ENCODE data around the gene RAB3GAP2.
A peak's percentile ranks its signal among the peaks of the same experiment; 100 is the strongest.
"Not testable (repeated sequence)": the region's sequence is repeated elsewhere in the genome, so short reads cannot be mapped to it uniquely, and the experiment has no call there.

The RAB3GAP2 gene

DNA sequence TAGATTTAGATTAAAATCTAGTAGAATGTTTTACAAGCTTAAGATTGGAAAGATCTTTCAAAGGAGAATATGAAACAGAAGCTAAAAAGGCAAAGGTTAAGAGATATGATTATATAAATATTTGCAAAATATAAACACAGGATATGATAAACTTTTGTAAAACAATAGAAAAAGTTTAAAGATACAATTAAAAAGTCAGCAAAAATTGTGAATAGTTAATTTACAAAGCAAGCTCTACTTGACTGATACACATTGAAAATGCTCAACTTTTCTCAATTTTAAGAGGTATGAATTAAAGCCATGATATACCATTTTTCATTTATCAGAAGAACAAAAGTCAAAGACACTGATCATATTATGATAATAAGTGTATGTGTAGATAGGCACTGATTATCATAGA, 21.0 kb downstream of the RAB3GAP2 start:
- Histone ChIP-seq H3K18ac (ENCODE audit: low read length) (no peak overlapping the region), H3K9me3 (replicated peaks in 1 of 2; ENCODE audit: control insufficient read depth in 2 of 2, insufficient read depth in 1 of 2, low read depth in 1 of 2, low read length in 2 of 2) (peaks cover 18 to 62% of the 10 kb centered on the region in 2 donors), H3K9ac (ENCODE audit: low read depth, low read length, poor library complexity) (no peak overlapping the region), H4K91ac (ENCODE audit: low read depth, low read length, poor library complexity) (no peak overlapping the region), H3K79me1 (ENCODE audit: low read depth, low read length) (peaks cover 14% of the 10 kb centered on the region), H3K4me1 (ENCODE audit: control insufficient read depth in 2 of 2, insufficient read depth in 1 of 2, low read depth in 1 of 2, low read length in 2 of 2) (no peaks in the 10 kb centered on the region), H2AFZ (ENCODE audit: low read length) (no peak overlapping the region), H3K4me3 (ENCODE audit: low read length in 2 of 2) (no peak overlapping the region), H2BK15ac (ENCODE audit: low read length) (no peak overlapping the region), H3K36me3 (replicated peaks in 1 of 2; ENCODE audit: control insufficient read depth in 2 of 2, insufficient read depth in 2 of 2, low read length in 2 of 2) (peaks cover 18 to 43% of the 10 kb centered on the region in 2 donors), H3K27me3 (ENCODE audit: control insufficient read depth in 3 of 3, insufficient read depth in 3 of 3, low read depth in 1 of 3, low read length in 3 of 3) (no peaks in the 10 kb centered on the region), H3K4ac (ENCODE audit: low read length) (no peak overlapping the region), H2AK5ac (ENCODE audit: low read depth, low read length) (no peak overlapping the region), H3K27ac (replicated peaks; ENCODE audit: low read length) (no peak overlapping the region), H3K14ac (ENCODE audit: low read length) (no peak overlapping the region), H4K8ac (ENCODE audit: low read depth, low read length) (no peak overlapping the region), H2BK12ac (ENCODE audit: low read length) (no peak overlapping the region), H2BK120ac (ENCODE audit: low read depth, low read length) (no peak overlapping the region), H3K23ac (ENCODE audit: low read depth, low read length, poor library complexity) (no peak overlapping the region), H2BK5ac (ENCODE audit: low read length) (no peak overlapping the region), H3K4me2 (ENCODE audit: insufficient read depth, low read length, poor library complexity, severe bottlenecking) (no peak overlapping the region)
- DNase-seq (ENCODE audit: low spot score), result no peak

DNA sequence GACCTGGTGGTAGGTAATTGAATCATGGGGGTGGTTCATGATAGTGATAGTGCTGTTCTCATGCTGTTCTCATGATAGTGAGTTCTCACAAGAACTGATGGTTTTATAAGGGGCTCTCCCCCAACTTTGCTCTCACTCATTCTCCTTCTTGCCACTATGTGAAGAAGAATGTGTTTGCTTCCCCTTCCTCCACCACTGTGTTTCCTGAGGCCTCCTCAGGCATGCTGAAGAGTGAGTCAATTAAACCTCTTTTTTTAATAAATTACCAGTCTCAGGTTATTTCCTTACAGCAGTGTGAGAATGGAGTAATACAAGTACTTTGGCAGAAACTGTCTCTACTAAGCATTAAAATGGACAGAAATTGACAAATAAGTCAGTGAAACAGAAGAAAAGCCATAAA, 21.6 kb downstream of the RAB3GAP2 start:
- Histone ChIP-seq H3K9ac (ENCODE audit: low read depth, low read length, poor library complexity) (no peak overlapping the region), H2BK12ac (ENCODE audit: low read length) (no peak overlapping the region), H3K4me1 (ENCODE audit: control insufficient read depth in 2 of 2, insufficient read depth in 1 of 2, low read depth in 1 of 2, low read length in 2 of 2) (no peaks in the 10 kb centered on the region), H3K18ac (ENCODE audit: low read length) (no peak overlapping the region), H2AFZ (ENCODE audit: low read length) (no peak overlapping the region), H3K36me3 (replicated peaks in 1 of 2; ENCODE audit: control insufficient read depth in 2 of 2, insufficient read depth in 2 of 2, low read length in 2 of 2) (peaks cover 18 to 43% of the 10 kb centered on the region in 2 donors), H3K14ac (ENCODE audit: low read length) (no peak overlapping the region), H3K4me3 (ENCODE audit: low read length in 2 of 2) (no peak overlapping the region), H3K79me1 (ENCODE audit: low read depth, low read length) (peaks cover 12% of the 10 kb centered on the region), H3K9me3 (replicated peaks in 1 of 2; ENCODE audit: control insufficient read depth in 2 of 2, insufficient read depth in 1 of 2, low read depth in 1 of 2, low read length in 2 of 2) (peaks cover 18 to 57% of the 10 kb centered on the region in 2 donors), H3K4ac (ENCODE audit: low read length) (no peak overlapping the region), H3K27ac (replicated peaks; ENCODE audit: low read length) (no peak overlapping the region), H3K4me2 (ENCODE audit: insufficient read depth, low read length, poor library complexity, severe bottlenecking) (no peak overlapping the region), H2AK5ac (ENCODE audit: low read depth, low read length) (no peak overlapping the region), H3K27me3 (ENCODE audit: control insufficient read depth in 3 of 3, insufficient read depth in 3 of 3, low read depth in 1 of 3, low read length in 3 of 3) (no peaks in the 10 kb centered on the region), H4K8ac (ENCODE audit: low read depth, low read length) (no peak overlapping the region), H4K91ac (ENCODE audit: low read depth, low read length, poor library complexity) (no peak overlapping the region), H2BK120ac (ENCODE audit: low read depth, low read length) (no peak overlapping the region), H2BK5ac (ENCODE audit: low read length) (no peak overlapping the region), H2BK15ac (ENCODE audit: low read length) (no peak overlapping the region), H3K23ac (ENCODE audit: low read depth, low read length, poor library complexity) (no peak overlapping the region)
- DNase-seq (ENCODE audit: low spot score), result no peak

DNA sequence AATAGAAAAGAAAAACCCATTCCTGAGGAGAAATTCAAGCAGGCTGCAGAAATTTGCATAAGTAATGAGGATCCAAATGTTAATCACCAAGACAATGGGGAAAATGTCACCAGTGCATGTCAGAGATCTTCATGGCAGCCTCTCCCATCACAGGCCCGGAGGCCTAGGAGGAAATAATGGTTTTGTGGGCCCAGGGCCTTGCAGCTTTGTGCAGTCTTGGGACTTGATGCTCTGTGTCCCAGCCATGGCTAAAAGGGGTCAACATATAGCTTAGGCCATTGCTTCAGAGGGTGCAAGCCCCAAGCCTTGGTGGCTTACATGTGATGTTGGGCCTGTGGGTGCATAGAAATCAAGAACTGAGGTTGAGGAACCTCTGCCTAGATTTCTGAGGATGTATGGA, 22.7 kb downstream of the RAB3GAP2 start:
- Histone ChIP-seq H2AFZ (ENCODE audit: low read length) (no peak overlapping the region), H4K91ac (ENCODE audit: low read depth, low read length, poor library complexity) (no peak overlapping the region), H3K27ac (replicated peaks; ENCODE audit: low read length) (no peak overlapping the region), H4K8ac (ENCODE audit: low read depth, low read length) (no peak overlapping the region), H3K4me2 (ENCODE audit: insufficient read depth, low read length, poor library complexity, severe bottlenecking) (no peak overlapping the region), H3K9me3 (replicated peaks in 1 of 2; ENCODE audit: control insufficient read depth in 2 of 2, insufficient read depth in 1 of 2, low read depth in 1 of 2, low read length in 2 of 2) (peaks cover 18 to 57% of the 10 kb centered on the region in 2 donors), H3K4me3 (ENCODE audit: low read length in 2 of 2) (peak overlapping the region in 1 of 2 donors; percentile 36), H2AK5ac (ENCODE audit: low read depth, low read length) (no peak overlapping the region), H3K27me3 (ENCODE audit: control insufficient read depth in 3 of 3, insufficient read depth in 3 of 3, low read depth in 1 of 3, low read length in 3 of 3) (no peaks in the 10 kb centered on the region), H3K4me1 (ENCODE audit: control insufficient read depth in 2 of 2, insufficient read depth in 1 of 2, low read depth in 1 of 2, low read length in 2 of 2) (no peaks in the 10 kb centered on the region), H2BK5ac (ENCODE audit: low read length) (no peak overlapping the region), H3K4ac (ENCODE audit: low read length) (no peak overlapping the region), H3K79me1 (ENCODE audit: low read depth, low read length) (peaks cover 12% of the 10 kb centered on the region), H2BK120ac (ENCODE audit: low read depth, low read length) (no peak overlapping the region), H2BK15ac (ENCODE audit: low read length) (no peak overlapping the region), H2BK12ac (ENCODE audit: low read length) (no peak overlapping the region), H3K18ac (ENCODE audit: low read length) (no peak overlapping the region), H3K14ac (ENCODE audit: low read length) (no peak overlapping the region), H3K23ac (ENCODE audit: low read depth, low read length, poor library complexity) (no peak overlapping the region), H3K9ac (ENCODE audit: low read depth, low read length, poor library complexity) (no peak overlapping the region), H3K36me3 (replicated peaks in 1 of 2; ENCODE audit: control insufficient read depth in 2 of 2, insufficient read depth in 2 of 2, low read length in 2 of 2) (peaks cover 18 to 38% of the 10 kb centered on the region in 2 donors)
- no peak for DNase-seq (ENCODE audit: low spot score)
- WGBS, 2 donors (ENCODE audit: extremely low coverage in 2 of 2, insufficient read length in 2 of 2, insufficient replicate concordance in 1 of 2), result no CpG with 5 or more reads among the region's 1 CpG

DNA sequence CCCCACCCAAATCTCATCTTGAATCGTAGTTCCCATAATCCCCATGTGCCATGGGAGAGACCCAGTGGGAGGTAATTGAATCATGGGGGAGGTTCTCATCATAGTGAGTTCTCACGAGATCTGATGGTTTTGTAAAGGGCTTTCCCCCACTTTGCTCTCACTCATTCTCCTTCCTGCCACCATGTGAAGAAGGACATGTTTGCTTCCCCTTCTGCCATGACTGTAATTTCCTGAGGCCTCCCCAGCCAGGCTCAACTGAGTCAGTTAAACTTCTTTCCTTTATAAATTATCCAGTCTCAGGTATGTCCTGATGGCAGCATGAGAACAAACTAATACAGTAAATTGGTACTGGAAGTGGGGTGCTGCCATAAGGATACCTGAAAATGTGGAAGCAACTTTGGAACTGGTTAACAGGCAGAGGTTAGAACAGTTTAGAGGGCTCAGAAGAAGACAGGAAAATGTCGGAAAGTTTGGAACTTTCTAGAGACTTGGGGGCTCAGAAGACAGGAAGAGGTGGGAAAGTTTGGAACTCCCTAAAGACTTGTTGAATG, 23.5 kb downstream of the RAB3GAP2 start:
- WGBS, 2 donors (ENCODE audit: extremely low coverage in 2 of 2, insufficient read length in 2 of 2, insufficient replicate concordance in 1 of 2), result no CpG with 5 or more reads among the region's 3 CpGs
- H3K27ac ChIP-seq (replicated peaks; ENCODE audit: low read length); H3K4me1 ChIP-seq (ENCODE audit: control insufficient read depth in 2 of 2, insufficient read depth in 1 of 2, low read depth in 1 of 2, low read length in 2 of 2): not testable (repeated sequence)

More for the DNA sequence above, 23.5 kb downstream of the RAB3GAP2 start:
- H3K14ac ChIP-seq (ENCODE audit: low read length); H2BK12ac ChIP-seq (ENCODE audit: low read length); H3K18ac ChIP-seq (ENCODE audit: low read length); H3K4me2 ChIP-seq (ENCODE audit: insufficient read depth, low read length, poor library complexity, severe bottlenecking); H2AFZ ChIP-seq (ENCODE audit: low read length); H2AK5ac ChIP-seq (ENCODE audit: low read depth, low read length); H3K23ac ChIP-seq (ENCODE audit: low read depth, low read length, poor library complexity); H3K27me3 ChIP-seq (ENCODE audit: control insufficient read depth in 3 of 3, insufficient read depth in 3 of 3, low read depth in 1 of 3, low read length in 3 of 3); H3K9ac ChIP-seq (ENCODE audit: low read depth, low read length, poor library complexity); H3K4ac ChIP-seq (ENCODE audit: low read length); H4K91ac ChIP-seq (ENCODE audit: low read depth, low read length, poor library complexity); H2BK120ac ChIP-seq (ENCODE audit: low read depth, low read length); H2BK5ac ChIP-seq (ENCODE audit: low read length); H4K8ac ChIP-seq (ENCODE audit: low read depth, low read length); H3K4me3 ChIP-seq (ENCODE audit: low read length in 2 of 2); H2BK15ac ChIP-seq (ENCODE audit: low read length); DNase-seq (ENCODE audit: low spot score): not testable (repeated sequence)
- H3K9me3 ChIP-seq (replicated peaks in 1 of 2; ENCODE audit: control insufficient read depth in 2 of 2, insufficient read depth in 1 of 2, low read depth in 1 of 2, low read length in 2 of 2), result peaks cover 18 to 59% of the 10 kb centered on the region in 2 donors
- H3K79me1 ChIP-seq (ENCODE audit: low read depth, low read length), result peaks cover 12% of the 10 kb centered on the region
- peaks cover 18 to 38% of the 10 kb centered on the region in 2 donors for H3K36me3 ChIP-seq (replicated peaks in 1 of 2; ENCODE audit: control insufficient read depth in 2 of 2, insufficient read depth in 2 of 2, low read length in 2 of 2)
